GM21390 (cell line): ENCODE results near the gene SMO.
"Not testable (repeated sequence)": the region's sequence is repeated elsewhere in the genome, so short reads cannot be mapped to it uniquely, and the experiment has no call there.

Experiments used
- ATAC-seq: cut with Tn5 transposase; IDR thresholded peaks from one replicate; pipeline ENCODE4 v1.9.1; 2021; ENCODE audit not compliant: unreplicated experiment

The SMO gene

DNA sequence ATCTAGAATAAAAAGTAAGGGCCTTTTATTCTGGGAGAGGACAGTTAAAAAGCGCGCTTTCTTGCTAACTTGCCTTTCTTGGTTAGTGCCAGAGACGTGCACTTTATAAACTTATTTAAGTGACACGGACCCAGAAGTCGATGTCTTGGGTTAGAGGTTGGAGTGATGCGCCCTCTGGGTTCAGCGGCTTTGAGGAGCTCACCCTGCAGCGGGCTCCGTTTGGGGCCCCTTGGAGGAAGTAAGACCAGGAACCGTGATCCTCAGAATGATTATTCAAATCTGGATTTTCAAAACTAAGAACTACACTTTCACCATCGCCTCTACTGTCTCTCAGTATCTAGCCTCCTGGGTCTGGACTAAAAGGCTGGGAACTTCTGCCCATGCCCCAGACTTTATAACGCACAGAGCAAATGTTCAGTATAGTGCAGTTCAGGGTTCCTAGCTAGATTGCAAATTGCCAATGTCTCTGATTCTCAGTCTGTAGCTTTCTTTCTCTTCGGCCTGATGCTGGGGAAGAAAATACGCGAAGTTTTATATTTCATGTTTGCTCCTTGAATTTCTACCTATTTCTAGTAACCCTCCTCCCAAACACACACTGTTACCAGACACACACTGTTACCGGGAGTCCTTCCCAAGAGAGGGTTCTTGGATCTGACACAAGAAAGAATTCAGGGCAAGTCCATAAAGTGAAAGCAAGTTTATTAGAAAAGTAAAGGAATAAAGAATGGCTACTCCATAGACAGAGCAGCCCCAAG, 18.6 kb upstream of the SMO start:
- ATAC-seq: peak; percentile 76

DNA sequence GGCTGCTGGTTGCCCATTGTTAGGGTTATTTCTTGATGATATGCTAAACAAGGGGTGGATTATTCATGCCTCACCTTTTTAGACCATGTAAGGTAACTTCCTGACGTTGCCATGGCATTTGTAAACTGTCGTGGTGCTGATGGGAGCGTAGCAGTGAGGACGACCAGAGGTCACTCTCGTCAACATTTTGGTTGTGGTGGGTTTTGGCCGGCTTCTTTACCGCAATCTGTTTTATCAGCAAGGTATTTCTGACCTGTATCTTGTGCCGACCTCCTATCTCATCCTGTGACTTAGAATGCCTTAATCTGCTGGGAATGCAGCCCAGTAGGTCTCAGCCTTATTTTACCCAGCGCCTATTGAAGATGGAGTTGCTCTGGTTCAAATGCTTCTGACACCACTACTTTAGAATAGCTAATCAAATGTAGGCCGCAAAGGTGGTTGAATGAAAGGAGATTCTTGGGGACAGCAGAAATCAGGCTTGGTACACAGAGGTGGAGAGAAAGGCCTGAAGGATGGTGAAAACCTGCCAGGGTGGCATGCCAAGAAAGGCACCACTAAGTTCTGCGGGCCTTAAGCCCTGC, 17.9 kb upstream of the SMO start:
- ATAC-seq: no peak

DNA sequence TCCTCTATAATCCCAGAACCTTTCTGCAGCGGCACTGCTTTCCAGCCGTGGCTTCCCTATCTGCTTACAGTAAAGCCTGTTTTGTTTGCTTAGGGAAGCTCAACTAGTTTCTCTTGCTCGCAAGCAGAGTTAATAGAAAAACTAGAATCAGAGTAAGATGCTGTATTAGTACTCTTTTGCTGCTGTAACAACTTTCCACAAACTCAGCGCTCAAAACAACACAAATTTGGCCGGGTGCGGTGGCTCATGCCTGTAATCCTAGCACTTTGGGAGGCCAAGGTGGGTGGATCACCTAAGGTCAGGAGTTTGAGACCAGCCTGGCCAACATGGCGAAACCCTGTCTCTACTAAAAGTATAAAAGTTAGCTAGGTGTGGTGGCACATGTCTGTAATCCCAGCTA, 14.6 kb upstream of the SMO start:
- not testable (repeated sequence) for ATAC-seq

DNA sequence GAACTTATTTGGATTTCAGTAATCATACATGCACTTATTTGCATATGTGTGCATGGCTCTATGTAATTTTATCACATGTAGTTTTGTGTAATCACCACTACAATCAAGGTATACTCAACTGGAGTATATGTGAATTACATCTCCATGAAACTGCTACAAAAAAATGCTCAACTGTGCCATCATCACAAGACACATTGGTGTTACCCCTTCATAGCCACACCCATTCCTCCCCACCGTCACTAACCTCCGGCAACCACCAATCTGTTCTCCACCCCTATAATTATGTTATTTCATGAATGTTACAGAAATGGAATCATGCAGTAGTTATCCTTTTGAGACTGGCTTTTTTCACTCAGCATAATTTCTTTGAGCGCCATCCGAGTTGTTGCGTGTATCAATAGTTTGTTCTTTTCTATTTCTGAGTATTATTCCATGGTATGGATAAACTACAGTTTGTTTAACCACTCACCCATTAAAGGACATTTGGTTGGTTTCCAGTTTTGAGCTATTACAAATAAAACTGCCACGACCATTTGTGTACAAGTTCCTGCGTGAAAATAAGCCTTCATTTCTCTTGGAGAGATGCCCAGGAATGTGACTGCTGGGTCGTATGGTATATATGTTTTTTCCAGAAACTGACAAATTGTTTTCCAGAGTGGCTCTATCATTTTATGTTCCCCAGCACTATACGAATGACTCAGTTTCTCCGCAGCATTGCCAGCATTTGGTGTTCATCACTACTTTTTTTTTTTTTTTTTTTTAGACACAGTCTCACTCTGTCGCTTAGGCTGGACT, 11.3 kb upstream of the SMO start:
- no peak for ATAC-seq

DNA sequence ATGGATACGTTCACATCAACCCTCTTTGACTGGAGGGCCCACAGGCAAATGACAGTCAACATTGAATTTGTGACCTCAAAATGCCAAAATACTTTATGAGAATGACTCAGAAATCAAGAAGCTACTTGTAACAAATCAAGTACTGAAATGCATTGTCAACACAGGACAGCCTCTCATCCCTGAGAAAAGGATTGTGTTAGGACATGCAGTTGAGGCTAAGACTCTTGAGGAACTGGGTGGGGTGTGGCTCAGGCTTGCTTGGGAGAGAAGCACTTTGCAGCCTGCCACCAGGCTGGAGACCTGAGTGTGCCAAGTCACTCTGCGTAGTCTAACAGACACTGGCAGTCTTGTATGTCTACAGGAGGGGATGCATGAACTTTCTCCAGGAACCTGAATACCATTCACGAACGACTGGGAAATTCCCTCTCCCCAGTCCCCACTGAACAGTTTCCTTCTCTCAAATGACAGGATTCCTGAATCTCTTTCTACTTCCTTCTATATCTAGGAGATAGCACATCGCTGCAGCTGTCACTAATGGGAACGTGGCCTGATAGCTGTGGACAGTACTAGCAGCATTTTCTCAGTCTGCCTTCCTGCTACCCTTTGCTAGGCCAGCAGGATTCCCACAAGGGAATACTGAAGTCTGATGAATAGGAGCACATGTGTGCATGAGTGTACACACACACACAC, 3.3 kb upstream of the SMO start:
- ATAC-seq: no peak

DNA sequence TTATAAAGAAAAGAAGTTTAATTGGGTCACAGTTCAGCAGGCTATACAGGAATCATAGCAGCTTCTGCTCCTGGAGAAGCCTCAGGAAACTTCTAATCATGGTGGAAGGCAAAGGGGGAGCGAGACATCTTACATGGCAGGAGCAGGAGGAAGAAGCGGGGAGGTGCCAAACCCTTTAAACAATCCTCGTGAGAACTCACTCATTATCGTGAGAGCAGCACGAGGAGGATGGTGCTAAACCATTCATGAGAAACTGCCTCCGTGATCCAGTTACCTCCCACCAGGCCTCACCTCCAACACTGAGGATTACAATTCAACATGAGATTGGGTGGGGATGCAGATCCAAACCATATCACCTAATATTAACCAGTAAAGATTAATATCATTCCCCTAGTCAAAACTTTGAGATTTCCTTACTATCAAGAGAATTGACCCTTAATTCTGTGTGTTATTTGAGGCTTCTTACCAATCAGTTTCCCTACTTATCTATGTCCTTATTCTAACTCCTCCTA, 1.6 kb upstream of the SMO start:
- no peak for ATAC-seq

DNA sequence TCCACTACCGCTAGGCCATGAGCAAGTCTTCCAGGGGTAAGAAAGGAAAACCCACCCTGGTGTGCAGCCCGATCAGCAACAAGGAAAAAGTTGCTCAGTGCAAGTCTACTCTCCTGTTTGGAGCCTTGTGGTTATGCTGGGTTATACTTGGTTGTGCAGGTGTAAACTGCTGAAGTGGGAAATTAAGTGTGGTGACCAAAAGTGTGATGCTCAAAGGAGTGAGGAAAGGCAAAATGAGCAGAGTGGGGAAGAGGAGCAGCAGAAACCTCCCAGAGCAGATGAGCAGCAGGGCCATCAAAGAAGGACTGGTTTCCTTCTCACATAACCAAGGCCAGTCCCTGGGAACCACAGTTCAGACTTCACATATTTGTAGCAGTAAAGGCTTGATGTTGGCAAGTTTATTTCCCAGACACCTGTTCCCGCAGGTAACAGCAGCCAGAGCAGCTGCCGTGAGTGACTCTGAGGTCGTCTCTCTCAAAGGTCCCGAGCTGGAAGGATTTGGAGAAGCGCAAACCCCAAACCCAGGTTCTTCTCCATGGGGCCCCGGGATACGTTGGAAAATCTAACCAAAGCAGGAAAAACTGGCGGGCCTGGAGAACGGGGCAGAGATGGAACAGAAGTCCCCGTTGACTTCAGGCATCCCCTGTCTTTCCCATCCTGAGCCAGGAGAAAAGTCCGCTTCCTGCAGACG, 607 bp upstream of the SMO start:
- no peak for ATAC-seq

DNA sequence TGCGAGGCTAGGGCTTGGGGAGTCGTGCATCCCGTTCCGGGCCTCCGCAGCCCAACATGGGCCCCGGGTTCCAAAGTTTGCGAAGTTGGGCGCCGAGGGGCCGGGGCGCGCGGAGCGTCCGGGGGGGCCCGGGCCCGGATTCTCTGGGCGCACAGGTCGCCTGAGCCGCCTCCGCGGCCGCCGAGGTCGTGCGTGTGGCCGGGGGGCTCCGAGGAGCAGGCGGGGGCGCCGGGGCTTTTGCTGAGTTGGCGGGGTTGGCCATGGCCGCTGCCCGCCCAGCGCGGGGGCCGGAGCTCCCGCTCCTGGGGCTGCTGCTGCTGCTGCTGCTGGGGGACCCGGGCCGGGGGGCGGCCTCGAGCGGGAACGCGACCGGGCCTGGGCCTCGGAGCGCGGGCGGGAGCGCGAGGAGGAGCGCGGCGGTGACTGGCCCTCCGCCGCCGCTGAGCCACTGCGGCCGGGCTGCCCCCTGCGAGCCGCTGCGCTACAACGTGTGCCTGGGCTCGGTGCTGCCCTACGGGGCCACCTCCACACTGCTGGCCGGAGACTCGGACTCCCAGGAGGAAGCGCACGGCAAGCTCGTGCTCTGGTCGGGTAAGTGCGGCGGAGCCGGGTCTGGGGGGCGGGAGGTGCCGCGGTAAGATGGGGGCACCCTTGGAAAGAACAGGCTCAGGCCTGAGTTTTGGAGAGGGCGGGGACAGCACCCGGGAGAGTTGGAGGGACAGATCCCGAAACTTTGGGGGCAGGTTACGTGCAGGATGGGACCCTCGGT, 643 bp downstream of the SMO start:
- no peak for ATAC-seq

DNA sequence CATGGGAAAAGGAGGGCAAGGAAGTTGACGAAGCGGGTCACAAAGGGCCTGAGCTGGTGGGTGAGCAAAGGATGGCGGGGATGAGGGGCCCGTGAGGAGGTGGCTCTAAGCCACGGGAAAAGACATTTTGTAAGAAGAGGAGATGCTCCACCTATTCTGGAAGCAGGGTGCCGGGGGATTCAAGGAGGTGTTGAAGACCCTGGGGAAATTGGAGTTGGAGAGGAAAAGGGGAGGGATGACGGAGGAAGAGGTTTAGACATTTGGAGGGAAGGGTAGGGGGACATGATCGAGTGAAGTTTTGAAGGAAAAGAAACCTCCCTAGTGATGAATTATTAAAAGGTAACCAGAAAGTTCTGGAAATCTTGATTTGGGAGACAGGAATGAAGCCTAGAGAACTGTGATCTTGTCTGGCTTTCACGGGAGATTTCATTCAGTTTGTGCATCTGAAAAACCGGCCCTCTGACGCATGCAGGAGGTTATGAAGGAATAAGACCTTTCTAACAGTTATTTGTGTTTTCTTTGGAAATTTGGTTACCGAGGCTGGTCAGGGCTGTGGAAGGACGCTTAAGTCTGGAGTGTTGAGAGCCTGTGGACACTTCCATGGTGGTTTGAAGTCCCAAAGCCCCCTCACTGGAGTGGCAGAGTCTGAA, 1.4 kb downstream of the SMO start:
- ATAC-seq: no peak

DNA sequence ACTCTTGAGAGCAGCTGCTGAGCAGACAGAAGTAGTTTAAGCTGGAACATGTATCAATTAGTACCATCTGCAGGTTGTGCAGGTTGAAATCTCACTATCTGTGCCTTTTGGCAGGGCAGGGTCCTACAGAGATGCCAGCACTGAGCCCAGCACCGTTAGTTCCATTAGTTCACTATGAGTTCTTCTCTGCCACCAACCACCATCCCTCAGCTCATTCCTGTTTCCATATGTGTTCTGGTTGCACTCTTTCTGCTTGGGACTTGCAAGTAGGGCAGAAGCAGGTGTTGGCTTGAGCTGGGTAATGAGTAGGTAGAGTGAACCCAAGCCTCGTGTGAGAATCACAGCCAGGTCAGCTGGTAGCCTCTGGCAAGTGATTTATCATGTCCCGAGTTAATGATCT, 2.8 kb downstream of the SMO start:
- no peak for ATAC-seq

DNA sequence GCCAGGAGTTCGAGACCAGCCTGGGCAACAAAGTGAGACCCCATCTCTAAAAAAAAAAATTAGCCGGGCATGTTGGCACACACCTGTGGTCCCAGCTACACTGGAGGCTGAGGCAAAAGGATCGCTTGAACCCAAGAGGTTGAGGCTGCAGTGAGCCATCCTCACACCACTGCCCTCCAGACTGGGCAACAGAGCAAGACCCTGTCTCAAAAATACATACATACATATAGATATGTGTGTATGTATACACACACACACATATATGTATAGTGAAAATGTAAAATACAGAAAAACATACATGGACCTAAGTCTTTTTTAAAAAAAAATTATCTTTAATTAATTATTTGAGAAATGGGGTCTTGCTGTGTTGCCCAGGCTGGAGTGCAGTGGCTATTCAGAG, 5.5 kb downstream of the SMO start:
- ATAC-seq: no peak

DNA sequence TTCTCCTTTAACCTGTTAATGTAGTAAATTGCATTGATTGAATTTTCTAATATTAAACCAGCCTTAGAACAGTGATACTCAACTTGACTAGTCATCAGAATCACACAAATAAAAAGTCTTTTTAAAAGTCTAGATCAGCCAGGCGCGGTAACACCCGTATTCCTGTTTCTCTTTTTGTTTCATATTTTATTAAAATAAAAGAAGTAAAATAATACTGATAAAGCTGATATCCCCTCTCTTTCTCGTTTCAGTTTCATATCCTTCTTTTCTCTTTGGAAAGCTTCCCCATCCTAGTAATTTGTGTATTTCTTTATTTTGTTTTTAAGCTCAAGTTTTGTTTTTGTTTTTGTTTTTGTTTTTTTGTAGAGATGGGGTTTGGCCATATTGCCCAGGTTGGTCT, 9.3 kb downstream of the SMO start:
- ATAC-seq: no peak

DNA sequence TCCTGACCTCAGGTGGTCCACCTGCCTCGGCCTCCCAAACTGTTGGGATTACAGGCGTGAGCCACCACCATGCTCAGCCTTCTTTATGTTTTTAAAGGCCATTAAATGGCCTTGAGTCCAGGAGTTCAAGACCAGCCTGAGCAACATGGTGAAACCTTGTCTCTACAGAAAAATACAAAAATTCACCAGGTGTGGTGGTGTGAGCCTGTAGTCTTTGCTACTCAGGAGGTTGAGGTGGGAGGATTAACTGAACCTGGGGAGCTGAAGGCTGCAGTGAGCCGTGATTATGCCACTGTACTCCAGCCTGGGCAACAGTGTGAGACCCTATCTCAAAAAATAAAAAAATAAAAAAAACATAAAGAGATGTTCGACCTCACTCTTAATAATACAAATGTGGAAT, 11.0 kb downstream of the SMO start:
- ATAC-seq: no peak

DNA sequence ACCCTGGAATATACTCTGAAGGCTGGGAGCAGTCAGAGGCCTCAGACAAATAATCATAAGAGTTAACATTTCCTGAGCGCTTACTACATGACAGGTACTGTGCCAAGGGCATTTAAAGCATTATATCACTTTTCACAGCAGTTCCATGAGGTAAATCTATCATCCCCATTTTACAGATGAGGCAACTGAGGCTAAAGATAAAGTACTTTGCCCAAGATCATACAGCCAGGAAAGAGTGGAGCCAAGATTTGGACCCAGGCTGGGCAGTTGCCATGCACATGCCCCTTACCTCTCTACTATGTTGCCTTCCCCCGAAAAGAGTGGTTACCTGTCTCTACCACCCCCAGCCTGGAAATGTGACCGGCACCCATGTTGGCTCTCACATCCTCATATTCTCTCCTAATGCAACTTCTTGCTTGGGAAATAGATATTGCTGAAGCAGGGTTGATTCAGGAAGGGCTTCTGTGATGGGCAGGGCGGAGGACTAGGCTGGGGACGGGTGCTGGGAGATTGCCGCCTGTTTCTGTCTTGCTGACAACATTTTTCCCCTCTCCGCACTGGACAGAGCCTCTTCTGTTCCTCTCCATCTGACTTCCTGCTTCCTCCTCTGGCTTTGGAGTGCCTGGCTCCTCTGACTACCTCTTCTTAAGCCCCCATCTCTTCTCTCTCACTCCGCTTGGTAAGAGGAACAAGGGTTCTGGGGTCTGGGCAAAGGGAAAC, 13.8 kb downstream of the SMO start:
- ATAC-seq: no peak

DNA sequence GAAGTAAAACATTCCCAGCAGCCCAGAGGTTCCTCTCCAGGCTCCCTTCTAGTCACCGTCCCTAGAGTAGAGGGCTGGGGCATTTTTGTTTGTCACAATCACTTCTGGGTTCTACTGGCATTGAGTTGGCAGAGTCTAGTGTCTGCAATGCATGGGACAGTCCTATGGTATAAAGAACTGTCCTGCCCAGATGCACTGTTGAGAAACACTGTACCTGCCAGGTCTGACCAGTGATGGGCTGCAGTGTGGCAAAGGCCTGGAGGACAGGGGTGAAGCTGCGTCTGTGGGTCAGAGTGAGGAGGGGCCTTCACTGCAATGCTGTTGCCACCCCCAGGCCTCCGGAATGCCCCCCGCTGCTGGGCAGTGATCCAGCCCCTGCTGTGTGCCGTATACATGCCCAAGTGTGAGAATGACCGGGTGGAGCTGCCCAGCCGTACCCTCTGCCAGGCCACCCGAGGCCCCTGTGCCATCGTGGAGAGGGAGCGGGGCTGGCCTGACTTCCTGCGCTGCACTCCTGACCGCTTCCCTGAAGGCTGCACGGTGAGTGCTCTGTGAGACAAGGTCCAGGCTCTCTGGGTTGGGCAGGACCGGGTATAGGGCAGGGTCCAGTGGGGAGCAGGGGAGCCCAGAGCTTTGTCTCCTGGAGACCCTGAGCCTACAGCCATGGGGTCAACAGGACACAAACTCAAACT, 14.8 kb downstream of the SMO start:
- no peak for ATAC-seq

DNA sequence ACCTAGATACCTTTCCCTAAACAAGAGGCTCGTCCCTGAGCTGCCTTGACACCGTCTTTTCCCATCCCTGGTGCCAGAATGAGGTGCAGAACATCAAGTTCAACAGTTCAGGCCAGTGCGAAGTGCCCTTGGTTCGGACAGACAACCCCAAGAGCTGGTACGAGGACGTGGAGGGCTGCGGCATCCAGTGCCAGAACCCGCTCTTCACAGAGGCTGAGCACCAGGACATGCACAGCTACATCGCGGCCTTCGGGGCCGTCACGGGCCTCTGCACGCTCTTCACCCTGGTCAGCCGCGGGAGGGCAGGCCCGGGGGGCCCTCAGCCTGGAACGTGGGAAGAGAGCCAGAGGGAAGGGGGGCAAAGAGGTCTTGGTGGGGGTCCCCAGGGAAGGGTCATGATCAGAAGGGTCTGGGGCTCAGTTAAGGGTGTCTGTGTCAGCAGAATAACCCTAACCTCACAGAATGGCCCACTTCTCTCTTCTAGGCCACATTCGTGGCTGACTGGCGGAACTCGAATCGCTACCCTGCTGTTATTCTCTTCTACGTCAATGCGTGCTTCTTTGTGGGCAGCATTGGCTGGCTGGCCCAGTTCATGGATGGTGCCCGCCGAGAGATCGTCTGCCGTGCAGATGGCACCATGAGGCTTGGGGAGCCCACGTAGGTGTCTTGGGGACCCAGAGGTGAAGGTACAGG, 16.8 kb downstream of the SMO start:
- ATAC-seq: no peak

DNA sequence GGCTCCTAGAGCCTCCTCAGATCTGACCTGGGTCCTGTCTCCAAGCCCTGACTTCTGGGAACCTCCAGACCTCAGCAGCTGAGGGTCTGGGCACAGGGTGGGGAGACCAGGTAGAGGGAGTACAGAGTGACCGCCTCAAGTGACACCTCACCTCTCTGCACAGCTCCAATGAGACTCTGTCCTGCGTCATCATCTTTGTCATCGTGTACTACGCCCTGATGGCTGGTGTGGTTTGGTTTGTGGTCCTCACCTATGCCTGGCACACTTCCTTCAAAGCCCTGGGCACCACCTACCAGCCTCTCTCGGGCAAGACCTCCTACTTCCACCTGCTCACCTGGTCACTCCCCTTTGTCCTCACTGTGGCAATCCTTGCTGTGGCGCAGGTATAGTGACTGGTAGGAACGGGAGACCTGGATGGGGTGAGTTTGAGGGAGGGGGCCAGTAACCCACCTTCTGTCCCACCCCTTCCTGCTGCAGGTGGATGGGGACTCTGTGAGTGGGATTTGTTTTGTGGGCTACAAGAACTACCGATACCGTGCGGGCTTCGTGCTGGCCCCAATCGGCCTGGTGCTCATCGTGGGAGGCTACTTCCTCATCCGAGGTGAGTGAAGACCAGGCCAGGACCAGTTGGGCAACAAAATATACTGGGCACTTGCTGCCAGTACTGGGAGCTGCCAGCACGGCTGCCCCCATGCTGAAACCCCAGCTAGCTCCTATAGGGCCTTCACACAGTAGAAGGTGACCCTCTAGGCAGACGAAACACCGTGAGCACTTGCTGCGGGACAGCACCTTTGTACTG, 17.8 kb downstream of the SMO start:
- no peak for ATAC-seq
